Fibroblast of the aortic adventitia (primary cell): ENCODE measurements around the gene ITPRIPL1. TPM values are rescaled to one million over a fixed set of nuclear protein-coding genes. Genes with fewer than 3 reads are reported as not detected.

Experiments
- DNase-seq: peaks from one replicate; pipeline ENCODE4 v3.0.0-alpha.2; 2010; ENCODE audit warnings: low read depth
- H3K4me3 ChIP-seq: 2 replicates; pipeline ENCODE4 v1.5.1; 2011; ENCODE audit warnings: low read depth, mild to moderate bottlenecking, control low read depth, low read length, moderate library complexity
- total RNA-seq: library from RNA; depleted of rRNA; stranded (reverse); fragments of >200 nt; gene quantifications from 2 replicates; pipeline ENCODE4 v1.2.3, GENCODE V29; 2012; ENCODE audit warnings: low replicate concordance
- TF ChIP-seq, protein P1 (sequence below): IDR thresholded peaks from 2 replicates; pipeline ENCODE4 v1.5.1; 2011; ENCODE audit warnings: mild to moderate bottlenecking, low read length, control low read depth, inconsistent platforms; ENCODE audit not compliant: insufficient read depth

ITPRIPL1 gene
- total RNA-seq, 1 donor = 2.5 TPM

GRCh38 chr2:96347395-96347794 lies 22.3 kb downstream of the ITPRIPL1 start:
- H3K4me3 ChIP-seq = no peak overlapping the region
- TF ChIP-seq, protein P1, sequence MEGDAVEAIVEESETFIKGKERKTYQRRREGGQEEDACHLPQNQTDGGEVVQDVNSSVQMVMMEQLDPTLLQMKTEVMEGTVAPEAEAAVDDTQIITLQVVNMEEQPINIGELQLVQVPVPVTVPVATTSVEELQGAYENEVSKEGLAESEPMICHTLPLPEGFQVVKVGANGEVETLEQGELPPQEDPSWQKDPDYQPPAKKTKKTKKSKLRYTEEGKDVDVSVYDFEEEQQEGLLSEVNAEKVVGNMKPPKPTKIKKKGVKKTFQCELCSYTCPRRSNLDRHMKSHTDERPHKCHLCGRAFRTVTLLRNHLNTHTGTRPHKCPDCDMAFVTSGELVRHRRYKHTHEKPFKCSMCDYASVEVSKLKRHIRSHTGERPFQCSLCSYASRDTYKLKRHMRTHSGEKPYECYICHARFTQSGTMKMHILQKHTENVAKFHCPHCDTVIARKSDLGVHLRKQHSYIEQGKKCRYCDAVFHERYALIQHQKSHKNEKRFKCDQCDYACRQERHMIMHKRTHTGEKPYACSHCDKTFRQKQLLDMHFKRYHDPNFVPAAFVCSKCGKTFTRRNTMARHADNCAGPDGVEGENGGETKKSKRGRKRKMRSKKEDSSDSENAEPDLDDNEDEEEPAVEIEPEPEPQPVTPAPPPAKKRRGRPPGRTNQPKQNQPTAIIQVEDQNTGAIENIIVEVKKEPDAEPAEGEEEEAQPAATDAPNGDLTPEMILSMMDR = no peak
- DNase-seq = no peak

DNA sequence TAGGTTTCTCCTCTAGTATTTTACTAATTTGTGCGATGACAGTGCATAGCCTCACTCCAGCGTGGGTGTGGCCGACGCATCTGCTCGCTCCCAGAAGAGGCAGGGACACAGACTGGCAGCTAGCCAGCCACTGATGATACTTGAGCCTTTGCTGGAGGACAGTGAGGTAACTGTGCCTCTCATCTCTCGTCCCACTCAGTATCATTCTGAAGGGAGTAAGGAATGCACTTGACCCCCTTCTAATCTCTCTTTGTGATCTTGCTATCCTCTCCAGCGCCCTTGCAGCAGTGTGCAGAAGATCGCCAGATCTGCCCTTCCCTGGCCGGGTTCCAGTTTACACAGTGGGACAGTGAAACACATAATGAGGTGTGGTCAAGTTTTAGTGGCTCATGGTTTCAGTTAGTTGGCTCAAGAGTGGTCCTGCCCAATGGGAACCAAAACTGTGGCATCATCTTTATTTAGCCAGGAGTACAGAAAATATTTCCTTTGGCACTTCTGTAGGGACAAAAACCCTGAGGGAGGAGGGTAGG lies 28.0 kb downstream of the ITPRIPL1 start:
- no peak overlapping the region for H3K4me3 ChIP-seq

DNA sequence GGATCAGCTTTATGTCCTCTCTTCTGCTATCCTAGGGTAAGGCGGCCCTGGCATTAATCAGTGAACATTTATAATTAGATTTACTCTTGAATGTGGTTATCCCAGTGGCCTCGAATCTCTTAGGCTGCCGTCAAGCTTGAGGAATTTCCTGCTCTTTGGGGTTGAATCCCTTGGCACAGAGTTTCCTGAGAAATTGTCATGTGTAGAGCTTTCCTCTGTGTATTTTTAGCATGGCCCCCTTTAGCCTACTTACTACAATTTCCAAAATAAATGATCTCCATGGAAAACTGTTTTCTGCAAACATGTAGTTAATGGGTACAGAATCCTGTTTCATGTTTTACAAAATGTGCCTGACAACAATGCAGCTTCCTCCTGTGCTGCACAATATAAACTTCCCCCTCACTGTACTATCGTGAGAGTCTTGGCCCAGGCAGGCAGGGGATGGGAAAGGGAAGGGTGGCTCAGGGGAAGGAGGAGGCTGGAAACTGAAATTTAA lies 28.5 kb downstream of the ITPRIPL1 start:
- TF ChIP-seq, protein P1 = no peak
- H3K4me3 ChIP-seq = no peak overlapping the region
- peak; percentile 37 for DNase-seq

More for the DNA sequence above, 28.0 kb downstream of the ITPRIPL1 start:
- DNase-seq = no peak
- TF ChIP-seq, protein P1 = no peak

GRCh38 chr2:96354492-96354891 lies 29.4 kb downstream of the ITPRIPL1 start:
- H3K4me3 ChIP-seq = no peak overlapping the region
- TF ChIP-seq, protein P1 = no peak
- no peak for DNase-seq

DNA sequence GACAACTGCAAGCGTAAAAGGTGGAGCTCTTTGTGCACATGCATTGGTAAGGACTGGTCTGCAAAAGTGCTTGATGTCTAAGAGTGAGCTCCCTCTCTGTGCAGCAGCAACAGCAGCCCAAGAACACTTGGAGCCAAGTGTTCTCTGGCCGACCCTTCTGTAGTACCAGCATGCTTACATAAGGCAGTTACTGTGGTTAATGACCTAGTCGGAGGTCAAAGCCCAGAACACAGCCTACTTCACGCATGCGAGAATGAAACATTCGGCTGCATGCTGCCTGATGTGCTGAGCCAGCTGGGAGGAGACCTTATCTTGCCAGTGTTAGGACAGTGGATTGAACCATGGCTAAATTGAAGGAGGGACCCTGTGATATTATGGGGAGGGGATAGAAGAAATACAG lies 31.8 kb downstream of the ITPRIPL1 start:
- DNase-seq = no peak
- TF ChIP-seq, protein P1 = no peak
- H3K4me3 ChIP-seq = no peak overlapping the region

GRCh38 chr2:96359310-96359709 lies 34.2 kb downstream of the ITPRIPL1 start:
- TF ChIP-seq, protein P1 = peak; percentile 14
- no peak overlapping the region for H3K4me3 ChIP-seq
- no peak for DNase-seq

GRCh38 chr2:96359866-96360265 lies 34.7 kb downstream of the ITPRIPL1 start:
- TF ChIP-seq, protein P1 = no peak

More at GRCh38 chr2:96359866-96360265, 34.7 kb downstream of the ITPRIPL1 start:
- DNase-seq = no peak
- H3K4me3 ChIP-seq = no peak overlapping the region
